Inflammatory macrophage treated with lipopolysaccharide for 4 hours (primary cell): ENCODE results near the gene SERPINH1.
A peak's percentile ranks its signal among the peaks of the same experiment; 100 is the strongest.

Source experiments
- DNase-seq: peaks from one replicate; pipeline ENCODE4 v3.0.0-alpha.2; 2020

SERPINH1 gene

DNA sequence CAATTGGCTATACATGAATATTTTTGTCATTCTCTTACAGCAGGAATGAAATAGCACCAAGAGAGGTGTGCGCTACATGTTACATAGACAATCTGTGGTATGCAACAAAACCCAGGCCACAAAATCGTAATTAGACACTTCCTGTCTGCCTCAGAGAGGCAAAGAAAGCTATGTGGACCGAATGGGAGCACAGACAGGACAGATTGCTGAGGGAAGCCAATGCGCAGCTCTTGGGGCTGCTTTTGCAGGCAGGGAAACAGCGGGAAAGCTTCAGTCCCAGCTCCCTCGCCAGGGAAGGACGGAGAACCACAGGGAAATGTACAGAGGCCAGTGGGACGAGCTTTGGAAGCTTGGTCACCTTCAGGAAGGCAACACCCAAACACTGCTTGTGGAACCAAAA lies 40.9 kb downstream of the SERPINH1 start:
- no peak for DNase-seq

DNA sequence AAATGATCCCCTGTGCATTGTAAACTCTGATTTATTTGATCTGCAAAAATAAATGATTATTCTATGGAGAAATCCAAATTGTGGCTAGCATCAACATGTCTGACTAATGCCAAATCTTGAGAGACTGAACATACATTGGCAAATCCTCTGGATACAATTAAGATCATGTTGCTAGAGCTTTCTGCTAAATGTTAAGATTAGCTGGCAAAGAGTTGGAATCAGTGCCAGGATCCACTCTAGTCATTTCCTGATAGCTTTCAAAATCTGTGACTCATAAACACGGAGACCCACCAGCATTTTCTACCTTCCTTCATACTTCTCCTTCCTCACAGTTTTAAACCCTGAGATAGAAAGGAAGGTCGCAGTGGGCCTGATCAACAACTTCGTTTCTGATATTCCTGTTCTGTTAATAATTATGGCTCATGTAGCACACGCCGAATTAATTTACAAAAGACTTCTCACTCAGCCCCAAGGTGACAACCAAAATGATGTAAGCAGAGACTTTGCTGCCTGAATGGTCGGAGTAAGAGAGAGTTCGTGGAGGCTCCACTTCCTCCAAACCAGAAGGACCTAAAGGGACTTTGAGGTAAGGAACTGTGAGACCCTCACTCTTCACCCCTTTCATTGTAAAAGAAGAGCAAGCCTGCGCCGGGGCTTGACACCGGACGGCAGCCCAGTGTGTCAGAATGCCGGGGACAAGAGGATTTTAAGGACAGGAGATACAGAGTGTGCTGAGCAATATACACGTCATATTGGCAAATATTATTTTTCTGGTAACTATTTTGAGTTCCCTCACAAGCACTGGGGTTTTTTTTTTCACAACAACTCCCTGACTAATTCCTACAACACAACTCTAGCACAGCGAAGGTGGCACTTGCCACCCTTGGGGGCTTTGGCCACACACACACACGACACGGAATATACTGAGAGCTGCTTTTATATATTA lies 42.0 kb downstream of the SERPINH1 start:
- peak; percentile 7 for DNase-seq

DNA sequence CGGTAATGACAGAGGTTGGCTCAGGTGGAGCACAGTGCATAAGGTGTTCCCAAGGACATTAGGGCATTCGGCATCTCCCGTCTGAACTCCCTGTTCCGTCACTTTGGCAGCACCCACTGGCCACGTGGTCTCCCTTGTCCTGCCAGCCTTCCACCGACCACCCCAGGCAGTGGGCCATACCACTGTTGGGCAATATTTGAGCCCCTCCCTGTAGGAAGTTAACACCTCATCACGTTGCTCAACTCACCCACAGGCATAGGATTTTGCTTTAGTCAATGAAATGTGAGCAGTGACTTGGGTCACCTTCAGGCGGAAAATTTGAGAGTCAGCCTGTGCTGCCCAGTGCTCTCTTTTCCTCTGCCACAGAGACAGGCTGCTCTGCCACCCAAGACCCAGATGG lies 44.0 kb downstream of the SERPINH1 start:
- DNase-seq: no peak

DNA sequence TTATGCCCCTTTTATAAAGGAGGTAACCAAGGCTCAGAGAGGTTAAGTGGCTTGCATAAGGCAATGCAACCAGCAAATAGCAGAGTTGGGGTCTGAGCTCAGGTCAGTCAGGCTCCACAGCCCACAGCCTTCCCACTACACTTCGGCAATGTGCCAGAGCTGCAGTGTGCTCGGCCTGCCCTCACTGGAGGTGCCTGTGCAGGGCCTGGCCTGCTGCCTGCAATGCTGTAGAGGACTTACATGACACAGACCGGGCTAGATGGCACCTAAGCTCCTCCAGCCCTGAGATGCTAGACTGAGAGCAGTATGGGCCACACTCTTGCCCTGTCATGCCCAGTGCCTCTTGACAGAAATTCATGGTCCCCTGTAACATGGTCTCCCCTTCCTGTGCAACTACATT lies 49.8 kb downstream of the SERPINH1 start:
- DNase-seq: no peak

DNA sequence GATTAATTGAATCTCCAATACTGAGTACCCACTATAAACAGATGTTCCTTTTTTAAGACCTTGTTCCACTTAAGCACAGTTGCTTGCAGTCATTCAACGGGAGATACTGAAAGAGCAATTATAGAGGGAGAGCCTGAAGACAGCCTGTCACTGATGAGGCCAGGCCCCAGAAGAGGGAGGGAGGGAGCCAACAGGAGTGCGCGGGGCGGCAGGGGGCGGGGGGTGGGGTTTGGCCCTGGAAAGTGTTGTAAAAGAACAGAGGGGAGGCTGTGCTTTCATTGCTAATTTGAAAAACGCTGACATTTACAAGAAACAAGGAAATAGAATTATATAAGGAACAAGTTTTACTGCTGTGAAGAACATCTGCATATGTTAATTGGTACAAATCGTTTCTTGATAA lies 53.7 kb downstream of the SERPINH1 start:
- DNase-seq: no peak

DNA sequence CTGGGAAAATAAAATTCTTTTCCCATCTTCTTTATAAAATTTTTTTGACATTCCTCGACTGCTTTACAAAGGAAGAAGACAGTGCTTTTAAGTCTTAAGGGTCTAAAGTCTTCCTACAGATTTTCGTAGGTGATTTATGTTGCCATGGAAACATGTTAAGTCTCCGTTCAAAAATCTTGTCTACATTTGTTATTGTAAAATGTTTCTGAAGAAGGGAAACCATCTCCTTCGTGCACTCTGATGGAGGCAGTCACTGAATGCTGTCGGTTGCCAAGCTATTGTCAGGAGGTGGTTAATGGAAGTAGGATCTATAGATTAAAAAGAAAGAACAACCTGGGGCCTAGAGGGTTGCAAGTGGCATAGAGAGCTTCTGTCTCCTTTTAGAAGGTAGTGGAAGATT lies 54.2 kb downstream of the SERPINH1 start:
- DNase-seq: no peak
